HepG2 (cell line): ENCODE measurements around the gene CAMK2G. TPM values are rescaled to one million over a fixed set of nuclear protein-coding genes. Genes with fewer than 3 reads are reported as not detected.

Experiments used
- ATAD3A ChIP-seq: sonication (generic); formaldehyde crosslinking; IDR thresholded peaks from 2 replicates; pipeline ENCODE4 v1.4.0; 2020; ENCODE audit warnings: missing genetic modification reagents
- CREM ChIP-seq, 2 experiments: sonication (generic) in 1 of 2; formaldehyde crosslinking in 1 of 2; IDR thresholded peaks; 2 replicates each; pipeline versions ENCODE4 v1.4.0 to v1.6.1; 2016 to 2020; ENCODE audit warnings: antibody characterized with exemption in 1 of 2, mild to moderate bottlenecking in 1 of 2, missing genetic modification reagents in 1 of 2
- DPF2 ChIP-seq: sonication (generic); formaldehyde crosslinking; IDR thresholded peaks from 2 replicates; pipeline ENCODE4 v1.4.0; 2020; ENCODE audit warnings: mild to moderate bottlenecking, low read depth, missing genetic modification reagents, borderline replicate concordance
- GLI4 ChIP-seq: sonication (generic); formaldehyde crosslinking; IDR thresholded peaks from 2 replicates; pipeline ENCODE4 v1.5.1; 2020; ENCODE audit warnings: missing genetic modification reagents, mild to moderate bottlenecking, moderate library complexity, borderline replicate concordance
- HNRNPLL ChIP-seq: fragments of 200-400 bp; formaldehyde crosslinking; IDR thresholded peaks from 2 replicates; pipeline ENCODE4 v1.6.1; 2017; ENCODE audit warnings: mild to moderate bottlenecking, low read depth, low read length; ENCODE audit not compliant: poor library complexity, severe bottlenecking
- HOXD1 ChIP-seq: sonication (generic); formaldehyde crosslinking; IDR thresholded peaks from 2 replicates; pipeline ENCODE4 v1.5.0; 2020; ENCODE audit warnings: missing genetic modification reagents
- LCORL ChIP-seq, 2 experiments: fragments of 450-650 bp in 1 of 2; sonication (generic) in 1 of 2; formaldehyde crosslinking in 1 of 2; IDR thresholded peaks; 2 replicates each; pipeline versions ENCODE4 v1.5.0 to v1.6.1; 2017 to 2020; ENCODE audit warnings: antibody characterized with exemption in 1 of 2, missing genetic modification reagents in 1 of 2
- MZF1 ChIP-seq: sonication (generic); formaldehyde crosslinking; IDR thresholded peaks from 2 replicates; pipeline ENCODE4 v1.8.1; 2023; ENCODE audit warnings: mild to moderate bottlenecking, missing genetic modification reagents, borderline replicate concordance
- SIN3A ChIP-seq: IDR thresholded peaks from 2 replicates; pipeline ENCODE4 v1.6.1; 2011; ENCODE audit warnings: low read depth, mild to moderate bottlenecking, control low read depth, low read length, borderline replicate concordance
- ZNF761 ChIP-seq: sonication (generic); formaldehyde crosslinking; conservative IDR thresholded peaks from 2 replicates; pipeline ENCODE4 v1.4.0; 2020; ENCODE audit warnings: mild to moderate bottlenecking, missing genetic modification reagents
- polyA plus RNA-seq, 8 experiments: library from polyadenylated mRNA; depleted of rRNA in 3 of 8; stranded (reverse) in 7 of 8; unstranded in 1 of 8; fragments of >200 nt; fragmentation: Illumina TruSeq in 4 of 8; extraction: Trizol in 4 of 8; gene quantifications; 2 replicates each; pipeline versions ENCODE4 v1.2.1 to v1.2.3, GENCODE V29; 2011 to 2016; ENCODE audit warnings: low read depth in 4 of 8, missing spikeins in 1 of 8, mixed read lengths in 1 of 8; ENCODE audit not compliant: insufficient read depth in 1 of 8
- total RNA-seq, 5 experiments: library from RNA; depleted of rRNA; stranded (reverse); fragments of >200 nt; fragmentation: Illumina TruSeq; extraction: Trizol; gene quantifications; 2 replicates each; pipeline ENCODE4 v1.2.3, GENCODE V29; 2016; ENCODE audit warnings: low read depth in 1 of 5
- TF ChIP-seq, protein P1 (sequence below): sonication (generic); formaldehyde crosslinking; IDR thresholded peaks from 2 replicates; pipeline ENCODE4; 2020; ENCODE audit warnings: missing genetic modification reagents, mild to moderate bottlenecking, borderline replicate concordance
- TF ChIP-seq, protein P2 (sequence below): sonication (generic); formaldehyde crosslinking; IDR thresholded peaks from 2 replicates; pipeline ENCODE4 v1.4.0; 2020; ENCODE audit warnings: missing genetic modification reagents
- TF ChIP-seq, protein P3 (sequence below), 2 experiments: fragments of 450-650 bp in 1 of 2; sonication (generic) in 1 of 2; formaldehyde crosslinking in 1 of 2; IDR thresholded peaks; 2 replicates each; pipeline versions ENCODE4 v1.6.1 to v1.8.0; 2016 to 2022; ENCODE audit warnings: antibody characterized with exemption in 1 of 2, mild to moderate bottlenecking in 1 of 2, missing genetic modification reagents in 1 of 2

Gene CAMK2G
- total and polyA plus RNA-seq, 2 of the 13 experiments (the other 11 are each of a cell fraction or from before 2014, with no cell fraction given): 15.9 to 18.8 TPM

DNA sequence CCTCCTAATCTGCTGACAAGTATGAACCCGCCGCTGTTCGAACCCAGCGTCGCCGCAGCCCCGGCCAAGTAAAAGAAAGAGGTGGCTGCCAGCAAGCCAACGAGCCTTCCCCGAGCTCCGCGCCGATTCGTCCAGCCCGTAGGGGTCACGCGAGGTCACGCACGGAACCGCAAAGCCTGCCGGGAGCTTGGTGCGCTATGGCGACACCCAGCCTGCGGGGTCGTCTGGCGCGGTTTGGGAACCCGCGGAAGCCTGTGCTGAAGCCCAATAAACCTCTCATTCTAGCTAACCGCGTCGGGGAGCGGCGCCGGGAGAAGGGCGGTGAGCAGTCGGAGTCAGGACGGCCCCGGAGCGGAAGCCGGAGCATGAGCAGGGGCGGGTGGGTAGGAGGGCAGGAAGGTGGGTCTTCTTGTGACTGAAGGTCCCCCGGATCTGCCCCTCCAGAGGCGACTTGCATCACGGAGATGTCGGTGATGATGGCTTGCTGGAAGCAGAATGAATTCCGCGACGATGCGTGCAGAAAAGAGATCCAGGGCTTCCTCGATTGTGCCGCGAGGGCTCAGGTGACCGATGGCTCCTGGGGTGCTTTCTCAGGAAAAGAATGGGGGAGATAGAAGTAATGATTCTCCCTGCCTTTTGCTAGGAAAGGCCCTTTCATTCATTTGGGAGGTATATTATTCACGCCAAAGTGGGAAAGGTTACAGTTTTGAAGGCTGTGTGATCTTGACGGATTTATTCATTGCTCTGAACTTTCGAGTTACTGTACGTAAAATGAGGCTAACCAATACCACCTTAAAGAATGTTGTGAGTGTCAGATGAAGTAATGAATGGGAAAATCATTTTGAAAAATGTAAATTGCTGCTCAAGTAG is 92.2 kb downstream of the CAMK2G start, which contains the start of gene CHCHD1 (continued):
- TF ChIP-seq SIN3A: 0 out of 2 replicates have a peak, but pooled peaks have one; percentile 84
- no peak for TF ChIP-seq DPF2
- no peak for TF ChIP-seq MZF1 (CRISPR knock-in tag)
- TF ChIP-seq, protein P1, sequence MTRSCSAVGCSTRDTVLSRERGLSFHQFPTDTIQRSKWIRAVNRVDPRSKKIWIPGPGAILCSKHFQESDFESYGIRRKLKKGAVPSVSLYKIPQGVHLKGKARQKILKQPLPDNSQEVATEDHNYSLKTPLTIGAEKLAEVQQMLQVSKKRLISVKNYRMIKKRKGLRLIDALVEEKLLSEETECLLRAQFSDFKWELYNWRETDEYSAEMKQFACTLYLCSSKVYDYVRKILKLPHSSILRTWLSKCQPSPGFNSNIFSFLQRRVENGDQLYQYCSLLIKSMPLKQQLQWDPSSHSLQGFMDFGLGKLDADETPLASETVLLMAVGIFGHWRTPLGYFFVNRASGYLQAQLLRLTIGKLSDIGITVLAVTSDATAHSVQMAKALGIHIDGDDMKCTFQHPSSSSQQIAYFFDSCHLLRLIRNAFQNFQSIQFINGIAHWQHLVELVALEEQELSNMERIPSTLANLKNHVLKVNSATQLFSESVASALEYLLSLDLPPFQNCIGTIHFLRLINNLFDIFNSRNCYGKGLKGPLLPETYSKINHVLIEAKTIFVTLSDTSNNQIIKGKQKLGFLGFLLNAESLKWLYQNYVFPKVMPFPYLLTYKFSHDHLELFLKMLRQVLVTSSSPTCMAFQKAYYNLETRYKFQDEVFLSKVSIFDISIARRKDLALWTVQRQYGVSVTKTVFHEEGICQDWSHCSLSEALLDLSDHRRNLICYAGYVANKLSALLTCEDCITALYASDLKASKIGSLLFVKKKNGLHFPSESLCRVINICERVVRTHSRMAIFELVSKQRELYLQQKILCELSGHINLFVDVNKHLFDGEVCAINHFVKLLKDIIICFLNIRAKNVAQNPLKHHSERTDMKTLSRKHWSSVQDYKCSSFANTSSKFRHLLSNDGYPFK (CRISPR knock-in tag): peak; percentile 57; the same call in 1 of the 2 replicates
- no peak for TF ChIP-seq ATAD3A (CRISPR knock-in tag)
- no peak for TF ChIP-seq ZNF761 (CRISPR knock-in tag)
- TF ChIP-seq, protein P2, sequence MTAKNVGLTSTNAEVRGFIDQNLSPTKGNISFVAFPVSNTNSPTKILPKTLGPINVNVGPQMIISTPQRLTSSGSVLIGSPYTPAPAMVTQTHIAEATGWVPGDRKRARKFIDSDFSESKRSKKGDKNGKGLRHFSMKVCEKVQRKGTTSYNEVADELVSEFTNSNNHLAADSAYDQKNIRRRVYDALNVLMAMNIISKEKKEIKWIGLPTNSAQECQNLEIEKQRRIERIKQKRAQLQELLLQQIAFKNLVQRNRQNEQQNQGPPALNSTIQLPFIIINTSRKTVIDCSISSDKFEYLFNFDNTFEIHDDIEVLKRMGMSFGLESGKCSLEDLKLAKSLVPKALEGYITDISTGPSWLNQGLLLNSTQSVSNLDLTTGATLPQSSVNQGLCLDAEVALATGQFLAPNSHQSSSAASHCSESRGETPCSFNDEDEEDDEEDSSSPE: peak; percentile 84
- TF ChIP-seq, protein P3, sequence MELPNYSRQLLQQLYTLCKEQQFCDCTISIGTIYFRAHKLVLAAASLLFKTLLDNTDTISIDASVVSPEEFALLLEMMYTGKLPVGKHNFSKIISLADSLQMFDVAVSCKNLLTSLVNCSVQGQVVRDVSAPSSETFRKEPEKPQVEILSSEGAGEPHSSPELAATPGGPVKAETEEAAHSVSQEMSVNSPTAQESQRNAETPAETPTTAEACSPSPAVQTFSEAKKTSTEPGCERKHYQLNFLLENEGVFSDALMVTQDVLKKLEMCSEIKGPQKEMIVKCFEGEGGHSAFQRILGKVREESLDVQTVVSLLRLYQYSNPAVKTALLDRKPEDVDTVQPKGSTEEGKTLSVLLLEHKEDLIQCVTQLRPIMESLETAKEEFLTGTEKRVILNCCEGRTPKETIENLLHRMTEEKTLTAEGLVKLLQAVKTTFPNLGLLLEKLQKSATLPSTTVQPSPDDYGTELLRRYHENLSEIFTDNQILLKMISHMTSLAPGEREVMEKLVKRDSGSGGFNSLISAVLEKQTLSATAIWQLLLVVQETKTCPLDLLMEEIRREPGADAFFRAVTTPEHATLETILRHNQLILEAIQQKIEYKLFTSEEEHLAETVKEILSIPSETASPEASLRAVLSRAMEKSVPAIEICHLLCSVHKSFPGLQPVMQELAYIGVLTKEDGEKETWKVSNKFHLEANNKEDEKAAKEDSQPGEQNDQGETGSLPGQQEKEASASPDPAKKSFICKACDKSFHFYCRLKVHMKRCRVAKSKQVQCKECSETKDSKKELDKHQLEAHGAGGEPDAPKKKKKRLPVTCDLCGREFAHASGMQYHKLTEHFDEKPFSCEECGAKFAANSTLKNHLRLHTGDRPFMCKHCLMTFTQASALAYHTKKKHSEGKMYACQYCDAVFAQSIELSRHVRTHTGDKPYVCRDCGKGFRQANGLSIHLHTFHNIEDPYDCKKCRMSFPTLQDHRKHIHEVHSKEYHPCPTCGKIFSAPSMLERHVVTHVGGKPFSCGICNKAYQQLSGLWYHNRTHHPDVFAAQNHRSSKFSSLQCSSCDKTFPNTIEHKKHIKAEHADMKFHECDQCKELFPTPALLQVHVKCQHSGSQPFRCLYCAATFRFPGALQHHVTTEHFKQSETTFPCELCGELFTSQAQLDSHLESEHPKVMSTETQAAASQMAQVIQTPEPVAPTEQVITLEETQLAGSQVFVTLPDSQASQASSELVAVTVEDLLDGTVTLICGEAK (IDR thresholded peaks at IDR 0.05): no peak
- TF ChIP-seq, protein P3 (CRISPR knock-in tag; IDR thresholded peaks at IDR 0.05): peak; percentile 79
- peak; percentile 66; the same call in 1 of the 2 replicates for TF ChIP-seq CREM (IDR thresholded peaks at IDR 0.05)
- TF ChIP-seq CREM (CRISPR knock-in tag; IDR thresholded peaks at IDR 0.05): no peak
- no peak for TF ChIP-seq GLI4
- TF ChIP-seq HOXD1 (CRISPR knock-in tag): peak; percentile 71; the same call in 1 of the 2 replicates
- TF ChIP-seq LCORL (IDR thresholded peaks at IDR 0.05): no peak
- TF ChIP-seq LCORL (CRISPR knock-in tag; IDR thresholded peaks at IDR 0.05): no peak; the same call in 1 of the 2 replicates
- peak; percentile 68 for TF ChIP-seq HNRNPLL
